Activated B cell treated with CpG ODN at 0.5 μM for 24 hours (primary cell): ENCODE measurements around the gene RPL3. TPM values are rescaled to one million over a fixed set of nuclear protein-coding genes. Genes with fewer than 3 reads are reported as not detected.

ENCODE experiments used
- ATAC-seq: fragments of 200-7000 bp; cut with Tn5 transposase; one replicate; pipeline ENCODE4 v1.10.0; 2021; ENCODE audit warnings: low read depth, mild to moderate bottlenecking, moderate library complexity
- CTCF ChIA-PET: fragments of 350-600 bp; sonication (Branson Sonifier 250); formaldehyde crosslinking; loops from one replicate; lab custom pipeline; 2021; ENCODE audit warnings: antibody characterized with exemption; lab: Charles Lee
- POLR2A ChIA-PET: fragments of 350-600 bp; sonication (Branson Sonifier 250); formaldehyde crosslinking; loops from one replicate; lab custom pipeline; 2021; ENCODE audit warnings: antibody characterized with exemption; lab: Charles Lee
- DNase-seq: peaks from one replicate; pipeline ENCODE4 v3.0.0; 2022
- H3K27ac Mint-ChIP-seq: one replicate; pipeline ENCODE4 v1.8.0; 2020; ENCODE audit warnings: mixed read lengths
- H3K27me3 Mint-ChIP-seq: one replicate; pipeline ENCODE4 v1.8.0; 2021; ENCODE audit warnings: mixed read lengths
- H3K36me3 Mint-ChIP-seq: one replicate; pipeline ENCODE4 v1.8.0; 2021; ENCODE audit warnings: low read depth, mixed read lengths
- H3K4me1 Mint-ChIP-seq: one replicate; pipeline ENCODE4 v1.8.0; 2021; ENCODE audit warnings: mixed read lengths
- H3K4me3 Mint-ChIP-seq: one replicate; pipeline ENCODE4 v1.8.0; 2020; ENCODE audit warnings: mild to moderate bottlenecking, mixed read lengths
- H3K9me3 Mint-ChIP-seq: one replicate; pipeline ENCODE4 v1.8.0; 2020; ENCODE audit warnings: mixed read lengths
- CTCF ChIP-seq: fragments of 200-600 bp; IDR thresholded peaks from one replicate; pipeline ENCODE4 v1.8.0; 2022; ENCODE audit warnings: antibody characterized with exemption, mild to moderate bottlenecking
- intact Hi-C: fragments of 100-400 bp; cut with micrococcal nuclease; formaldehyde crosslinking; loops from one replicate; pipeline ENCODE4 v1.15.1; 2024
- total RNA-seq: library from RNA; stranded (reverse); gene quantifications from 2 replicates; pipeline ENCODE4 v1.2.3, GENCODE V29; 2022

The RPL3 gene
- 3,087 and 3,439 TPM in 2 replicates for total RNA-seq

- Mint-ChIP-seq H3K27ac (peak within 1 kb of the TSS; percentile 99), H3K4me1 (peaks cover 46% of the 10 kb centered on the region), H3K36me3 (peaks cover 55% of the 10 kb centered on the region), H3K9me3 (no peaks in the 10 kb centered on the region), H3K27me3 (peaks cover 2% of the 10 kb centered on the region), H3K4me3 (peak within 1 kb of the TSS; percentile 100)
- intact Hi-C loops, result loop anchor here (1.0 to 5.0 kb wide), 10 partner anchors 32 to 725 kb away; partner anchors contain the start of genes ATF4, CBX6, CBX7 and JOSD1
- ATAC-seq, result peak; percentile 87
- ChIA-PET CTCF (interaction anchor here (0.6 to 6.3 kb wide), 17 partner anchors 12 to 717 kb away, joined by 3 to 62 read pairs (median 5); partner anchors contain the start of gene CBX7), POLR2A (interaction anchor here (0.6 to 6.1 kb wide), 83 partner anchors 8 to 1967 kb away, joined by 3 to 94 read pairs (median 4); partner anchors contain the start of genes ANKRD54, APOBEC3B, APOBEC3C and ATF4)
- no peak for TF ChIP-seq CTCF
- DNase-seq, result peak; percentile 99
These were observed at the start of gene RPL3 for GRCh38 chr22:39319284-39320022. RPL3 (minus strand) TSS chr22:39319623; CDS start chr22:39319597, 26 bp downstream.

- H3K4me1 Mint-ChIP-seq, result peaks cover 41% of the 10 kb centered on the region
- no peaks in the 10 kb centered on the region for H3K9me3 Mint-ChIP-seq
- H3K27me3 Mint-ChIP-seq, result no peaks in the 10 kb centered on the region
- no peak for TF ChIP-seq CTCF
- intact Hi-C loops, result loop anchor here (2.0 kb wide), 1 partner anchor 18 kb away; no protein-coding TSS in a partner anchor
- no peak overlapping the region for H3K27ac Mint-ChIP-seq
- ChIA-PET CTCF (interaction anchor here (1.0 to 1.9 kb wide), 2 partner anchors 26 to 37 kb away, joined by 3 to 6 read pairs; no protein-coding TSS in a partner anchor), POLR2A (no interaction called here)
- ATAC-seq, result no peak
- no peaks in the 10 kb centered on the region for H3K36me3 Mint-ChIP-seq
- DNase-seq, result no peak
- H3K4me3 Mint-ChIP-seq, result no peak overlapping the region
These were observed 49.8 kb upstream of the RPL3 start for GRCh38 chr22:39369186-39369585.

GRCh38 chr22:39368461-39368911 lies 49.1 kb upstream of the RPL3 start:
- H3K27me3 Mint-ChIP-seq, result no peaks in the 10 kb centered on the region
- peaks cover 43% of the 10 kb centered on the region for H3K4me1 Mint-ChIP-seq
- TF ChIP-seq CTCF, result no peak
- H3K9me3 Mint-ChIP-seq, result no peaks in the 10 kb centered on the region
- ChIA-PET POLR2A (no interaction called here), CTCF (interaction anchor here (1.0 to 1.9 kb wide), 2 partner anchors 25 to 37 kb away, joined by 3 to 6 read pairs; no protein-coding TSS in a partner anchor)
- no peak for DNase-seq
- intact Hi-C loops, result loop anchor here (2.0 kb wide), 1 partner anchor 18 kb away; no protein-coding TSS in a partner anchor
- no peak overlapping the region for H3K4me3 Mint-ChIP-seq
- peak overlapping the region; percentile 20 for H3K27ac Mint-ChIP-seq
- H3K36me3 Mint-ChIP-seq, result no peaks in the 10 kb centered on the region
- peak; percentile 28 for ATAC-seq

- no peak for ATAC-seq
- Mint-ChIP-seq H3K4me1 (peaks cover 43% of the 10 kb centered on the region), H3K36me3 (no peaks in the 10 kb centered on the region), H3K27me3 (no peaks in the 10 kb centered on the region), H3K9me3 (no peaks in the 10 kb centered on the region), H3K4me3 (no peak overlapping the region), H3K27ac (peak overlapping the region; percentile 31)
- no peak for DNase-seq
- intact Hi-C loops, result no loop called here
- CTCF ChIA-PET, result no interaction called here
- no peak for TF ChIP-seq CTCF
- POLR2A ChIA-PET, result interaction anchor here (0.9 to 1.1 kb wide), 2 partner anchors 16 to 153 kb away, joined by 3 read pairs; no protein-coding TSS in a partner anchor
These were observed 47.6 kb upstream of the RPL3 start for GRCh38 chr22:39367035-39367434.

GRCh38 chr22:39365492-39365780 lies 46.0 kb upstream of the RPL3 start:
- ATAC-seq (no peak), DNase-seq (no peak)
- H3K4me3 Mint-ChIP-seq, result no peak overlapping the region
- no peaks in the 10 kb centered on the region for H3K27me3 Mint-ChIP-seq
- H3K4me1 Mint-ChIP-seq, result peaks cover 50% of the 10 kb centered on the region
- intact Hi-C loops, result no loop called here
- H3K36me3 Mint-ChIP-seq, result no peaks in the 10 kb centered on the region
- ChIA-PET POLR2A (no interaction called here), CTCF (no interaction called here)
- no peaks in the 10 kb centered on the region for H3K9me3 Mint-ChIP-seq
- no peak overlapping the region for H3K27ac Mint-ChIP-seq
- no peak for TF ChIP-seq CTCF
